GM12878 (cell line): ENCODE measurements around the gene LRRC53. TPM values are rescaled to one million over a fixed set of nuclear protein-coding genes. Genes with fewer than 3 reads are reported as not detected.

Experiments used
- ATAC-seq: fragments of 200-7000 bp; cut with Tn5 transposase; 3 replicates; pipeline ENCODE4 v1.9.1; 2020; ENCODE audit warnings: mild to moderate bottlenecking, moderate library complexity
- BruUV-seq: library from RNA; stranded (reverse); fragments of 400-500 nt; replicated peaks from 2 replicates; lab custom pipeline; 2021; lab: Mats Ljungman, UMichigan
- CTCF ChIA-PET: fragments of 300-600 bp; sonication (Branson Sonifier 250); formaldehyde crosslinking; extraction: SDS; loops from one replicate; lab custom pipeline; 2021; ENCODE audit warnings: inconsistent platforms; lab: Yijun Ruan, JAX
- POLR2A ChIA-PET: fragments of 350-600 bp; formaldehyde crosslinking; extraction: SDS; loops from one replicate; lab custom pipeline; 2021; ENCODE audit warnings: inconsistent platforms; lab: Charles Lee
- RAD21 ChIA-PET: fragments of 300-600 bp; sonication (Branson Sonifier 250); formaldehyde crosslinking; loops from one replicate; lab custom pipeline; 2023; ENCODE audit warnings: antibody characterized with exemption; ENCODE audit not compliant: unreplicated experiment; lab: Charles Lee
- SMC1A ChIA-PET: fragments of 300-600 bp; sonication (Branson Sonifier 250); formaldehyde crosslinking; loops from one replicate; lab custom pipeline; 2023; ENCODE audit not compliant: unreplicated experiment, uncharacterized antibody; lab: Charles Lee
- DNase-seq: peaks from one replicate; pipeline ENCODE4 v3.0.0-alpha.2; 2011; ENCODE audit warnings: low read depth, low spot score
- FAIRE-seq: peaks from 3 replicates; lab custom pipeline; 2011; peaks lifted over from hg19 to GRCh38; lab: Jason Lieb, UNC
- H2AFZ ChIP-seq: 2 replicates; pipeline ENCODE4 v1.6.0; 2011; ENCODE audit warnings: low read depth, low read length, control low read depth; ENCODE audit not compliant: control insufficient read depth
- H3K27ac ChIP-seq: 2 replicates; pipeline ENCODE4 v1.5.1; 2011; ENCODE audit warnings: control low read depth; ENCODE audit not compliant: control insufficient read depth, insufficient read depth
- H3K27me3 ChIP-seq, 2 experiments: replicated peaks in 1 of 2; 2 replicates each; pipeline versions ENCODE4 v1.6.0 to v1.6.1; 2011; ENCODE audit warnings: low read length in 1 of 2; ENCODE audit not compliant: control insufficient read depth in 2 of 2, insufficient read depth in 2 of 2
- H3K36me3 ChIP-seq, 2 experiments: 2 replicates each; pipeline ENCODE4 v1.5.1; 2011; ENCODE audit warnings: low read length in 1 of 2; ENCODE audit not compliant: control insufficient read depth in 2 of 2, insufficient read depth in 2 of 2
- H3K4me1 ChIP-seq: 2 replicates; pipeline ENCODE4 v1.6.1; 2011; ENCODE audit warnings: mild to moderate bottlenecking, low read length, moderate library complexity, mixed read lengths; ENCODE audit not compliant: control insufficient read depth, insufficient read depth
- H3K4me2 ChIP-seq: 2 replicates; pipeline ENCODE4 v1.6.0; 2011; ENCODE audit warnings: control low read depth; ENCODE audit not compliant: control insufficient read depth, insufficient read depth
- H3K4me3 ChIP-seq: fragments of 200-600 bp; sonication (generic); 2 replicates; pipeline ENCODE4 v1.5.1; 2016
- H3K79me2 ChIP-seq: 2 replicates; pipeline ENCODE4 v1.6.0; 2011; ENCODE audit warnings: low read length; ENCODE audit not compliant: control insufficient read depth, insufficient read depth
- H3K9ac ChIP-seq: 2 replicates; pipeline ENCODE4 v1.8.0; 2011; ENCODE audit warnings: low read length, control low read depth, mixed read lengths; ENCODE audit not compliant: control insufficient read depth, insufficient read depth
- H3K9me3 ChIP-seq: replicated peaks from 3 replicates; pipeline ENCODE4 v1.5.1; 2011; ENCODE audit warnings: mild to moderate bottlenecking, low read length; ENCODE audit not compliant: control insufficient read depth, insufficient read depth
- H4K20me1 ChIP-seq: 2 replicates; pipeline ENCODE4 v1.6.0; 2011; ENCODE audit not compliant: control insufficient read depth, insufficient read depth
- BRCA1 ChIP-seq: IDR thresholded peaks from 2 replicates; pipeline ENCODE4 v1.6.1; 2011; ENCODE audit warnings: low read depth, low read length, improper control_type of control experiment
- FOS ChIP-seq: IDR thresholded peaks from 3 replicates; pipeline ENCODE4 v1.6.1; 2011; ENCODE audit warnings: borderline replicate concordance; ENCODE audit not compliant: insufficient read length; ENCODE audit errors: extremely low read depth
- GATAD2B ChIP-seq: fragments of 450-650 bp; conservative IDR thresholded peaks from 2 replicates; pipeline ENCODE4 v1.6.1; 2017; ENCODE audit warnings: low read depth, mild to moderate bottlenecking, moderate library complexity
- JUNB ChIP-seq: IDR thresholded peaks from 2 replicates; pipeline ENCODE4 v1.6.1; 2016; ENCODE audit warnings: antibody characterized with exemption, mild to moderate bottlenecking
- JUND ChIP-seq: IDR thresholded peaks from 2 replicates; pipeline ENCODE4 v1.6.1; 2012; ENCODE audit warnings: low read depth, mild to moderate bottlenecking, low read length, improper control_type of control experiment, moderate library complexity
- KAT2A ChIP-seq: conservative IDR thresholded peaks from 2 replicates; pipeline ENCODE4 v1.6.1; 2011; ENCODE audit warnings: low read depth, low read length; ENCODE audit not compliant: control insufficient read depth
- NRF1 ChIP-seq: conservative IDR thresholded peaks from 2 replicates; pipeline ENCODE4 v1.6.1; 2011; ENCODE audit warnings: mild to moderate bottlenecking, low read depth, low read length, improper control_type of control experiment
- PAX5 ChIP-seq: IDR thresholded peaks from 2 replicates; pipeline ENCODE4 v1.6.1; 2011; ENCODE audit warnings: low read depth, low read length, borderline replicate concordance
- PAX8 ChIP-seq: fragments of 450-650 bp; IDR thresholded peaks from 2 replicates; pipeline ENCODE4 v1.6.1; 2017; ENCODE audit warnings: mild to moderate bottlenecking, moderate library complexity
- RBBP5 ChIP-seq: fragments of 200-600 bp; sonication (generic); conservative IDR thresholded peaks from 2 replicates; pipeline ENCODE4 v1.6.1; 2016
- SUPT20H ChIP-seq: IDR thresholded peaks from 2 replicates; pipeline ENCODE4 v1.6.1; 2011; ENCODE audit warnings: low read depth, mild to moderate bottlenecking, low read length, moderate library complexity, borderline replicate concordance; ENCODE audit not compliant: control insufficient read depth
- ZNF217 ChIP-seq: fragments of 450-650 bp; IDR thresholded peaks from 2 replicates; pipeline ENCODE4 v1.6.1; 2017; ENCODE audit warnings: antibody characterized with exemption, mild to moderate bottlenecking
- ZNF274 ChIP-seq: IDR thresholded peaks from one replicate; pipeline ENCODE4 v1.8.0; 2011; ENCODE audit not compliant: insufficient read length, insufficient read depth
- ZNF384 ChIP-seq: IDR thresholded peaks from 2 replicates; pipeline ENCODE4 v1.6.1; 2012; ENCODE audit warnings: low read depth, mild to moderate bottlenecking, low read length, improper control_type of control experiment, borderline replicate concordance
- WGBS: methylation state at CpG from one replicate; pipeline ENCODE4 v1.1.6; 2016; ENCODE audit warnings: low lambda C conversion rate; ENCODE audit not compliant: insufficient replicate concordance, insufficient coverage; ENCODE audit errors: missing lambda C conversion rate; 5-methylcytosine and 5-hydroxymethylcytosine counted together
- in situ Hi-C: fragments of 300-500 bp; cut with MboI; formaldehyde crosslinking; loops from 9 replicates; pipeline ENCODE4 v1.14.3; 2018; ENCODE audit warnings: mixed read lengths
- intact Hi-C: fragments of 100-400 bp; cut with micrococcal nuclease; formaldehyde crosslinking; loops from one replicate; pipeline ENCODE4 v1.14.2; 2022; ENCODE audit not compliant: unreplicated experiment
- polyA plus RNA-seq, 11 experiments: library from polyadenylated mRNA; depleted of rRNA in 4 of 11; unstranded in 6 of 11; stranded (reverse) in 5 of 11; fragments of >200 nt; fragmentation: Nextera tagmentation in 4 of 11; fragmentation: Illumina TruSeq in 1 of 11; extraction: Ambion mirVana in 4 of 11; extraction: Trizol in 1 of 11; gene quantifications; 1 replicate in 1 of 11; 2 replicates in 10 of 11; pipeline versions ENCODE4 v1.2.1 to v1.2.3, GENCODE V29; 2011 to 2016; ENCODE audit warnings: inconsistent platforms in 2 of 11, missing spikeins in 2 of 11, low read depth in 1 of 11
- total RNA-seq, 4 experiments: library from RNA; depleted of rRNA in 3 of 4; stranded (reverse); fragments of >200 nt in 3 of 4; fragmentation: Illumina TruSeq in 1 of 4; extraction: Trizol in 1 of 4; gene quantifications; 2 replicates each; pipeline versions ENCODE4 v1.2.1 to v1.2.3, GENCODE V29; 2013 to 2021
- TF ChIP-seq, protein P1 (sequence below): fragments of 450-650 bp; IDR thresholded peaks from 2 replicates; pipeline ENCODE4 v1.6.1; 2017; ENCODE audit warnings: mild to moderate bottlenecking, low read depth, inconsistent platforms; ENCODE audit not compliant: poor library complexity, severe bottlenecking
- TF ChIP-seq, protein P2 (sequence below): IDR thresholded peaks from 2 replicates; pipeline ENCODE4 v1.6.1; 2011; ENCODE audit warnings: low read depth, mild to moderate bottlenecking, low read length, moderate library complexity, borderline replicate concordance; ENCODE audit errors: extremely low read depth
- TF ChIP-seq, protein P3 (sequence below): IDR thresholded peaks from 2 replicates; pipeline ENCODE4 v1.6.1; 2011; ENCODE audit warnings: borderline replicate concordance, low read depth, mild to moderate bottlenecking, moderate library complexity, mixed read lengths, low read length; ENCODE audit not compliant: insufficient read depth; ENCODE audit errors: extremely low read length

Gene LRRC53
- total and polyA plus RNA-seq, 10 of the 15 experiments (the other 5 are each of a cell fraction or from before 2014, with no cell fraction given), result not detected

DNA sequence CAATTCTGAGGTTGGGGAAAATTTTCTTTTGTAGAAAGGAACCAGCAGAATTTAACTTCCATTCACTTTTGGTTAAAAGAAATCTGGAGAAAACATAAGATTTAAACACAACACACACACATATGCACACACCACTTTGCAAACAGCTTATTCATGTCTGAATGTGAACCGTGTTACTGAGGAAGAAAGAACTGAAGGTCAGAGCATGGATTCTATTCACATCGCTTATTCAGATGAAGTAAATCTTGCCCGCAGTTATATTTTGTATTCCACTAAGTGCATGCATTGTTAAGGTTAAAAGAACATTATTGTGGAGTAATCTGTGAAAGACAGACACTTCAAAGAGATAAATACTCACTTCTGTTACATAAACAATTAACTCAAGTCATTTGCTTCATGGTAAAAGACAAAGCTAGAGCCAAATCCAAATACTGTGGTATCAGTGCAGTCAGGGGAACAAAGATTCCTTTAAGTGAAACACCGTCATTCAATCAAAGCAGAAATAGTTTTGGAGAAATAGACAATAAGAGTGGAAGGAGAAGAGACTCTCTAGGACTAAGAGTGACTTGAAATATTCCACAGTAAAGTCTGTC lies 82.0 kb downstream of the LRRC53 start (continued):
- TF ChIP-seq, protein P1, sequence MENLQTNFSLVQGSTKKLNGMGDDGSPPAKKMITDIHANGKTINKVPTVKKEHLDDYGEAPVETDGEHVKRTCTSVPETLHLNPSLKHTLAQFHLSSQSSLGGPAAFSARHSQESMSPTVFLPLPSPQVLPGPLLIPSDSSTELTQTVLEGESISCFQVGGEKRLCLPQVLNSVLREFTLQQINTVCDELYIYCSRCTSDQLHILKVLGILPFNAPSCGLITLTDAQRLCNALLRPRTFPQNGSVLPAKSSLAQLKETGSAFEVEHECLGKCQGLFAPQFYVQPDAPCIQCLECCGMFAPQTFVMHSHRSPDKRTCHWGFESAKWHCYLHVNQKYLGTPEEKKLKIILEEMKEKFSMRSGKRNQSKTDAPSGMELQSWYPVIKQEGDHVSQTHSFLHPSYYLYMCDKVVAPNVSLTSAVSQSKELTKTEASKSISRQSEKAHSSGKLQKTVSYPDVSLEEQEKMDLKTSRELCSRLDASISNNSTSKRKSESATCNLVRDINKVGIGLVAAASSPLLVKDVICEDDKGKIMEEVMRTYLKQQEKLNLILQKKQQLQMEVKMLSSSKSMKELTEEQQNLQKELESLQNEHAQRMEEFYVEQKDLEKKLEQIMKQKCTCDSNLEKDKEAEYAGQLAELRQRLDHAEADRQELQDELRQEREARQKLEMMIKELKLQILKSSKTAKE, result no peak

DNA sequence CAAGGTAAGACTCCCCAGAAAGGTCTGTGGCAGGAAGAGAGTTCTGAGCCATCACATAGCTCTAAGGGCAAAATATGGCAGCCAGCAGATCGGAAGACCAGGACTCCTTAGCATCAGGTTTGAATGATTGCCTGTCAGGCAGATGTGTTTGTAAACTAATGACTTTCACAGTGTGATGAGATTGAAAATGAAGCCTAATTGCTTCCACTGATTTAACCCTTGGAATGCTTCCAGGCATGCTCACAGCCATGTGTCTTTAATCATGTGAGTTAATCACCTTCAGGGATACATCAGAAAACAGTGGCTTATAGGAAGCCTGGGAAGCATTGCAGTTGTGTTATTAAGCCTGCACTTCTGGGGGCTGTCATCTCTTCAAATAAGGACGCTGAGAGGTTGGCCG lies 82.8 kb downstream of the LRRC53 start:
- ATAC-seq, result no peak
- in situ Hi-C loops, result no loop called here
- H3K27ac ChIP-seq, result no peak overlapping the region
- TF ChIP-seq JUNB (no peak), FOS (no peak), KAT2A (no peak), ZNF217 (no peak), PAX8 (no peak), NRF1 (no peak), BRCA1 (no peak), SUPT20H (no peak), RBBP5 (no peak), GATAD2B (no peak), ZNF274 (no peak), ZNF384 (no peak), JUND (no peak), PAX5 (no peak)
- TF ChIP-seq, protein P2, sequence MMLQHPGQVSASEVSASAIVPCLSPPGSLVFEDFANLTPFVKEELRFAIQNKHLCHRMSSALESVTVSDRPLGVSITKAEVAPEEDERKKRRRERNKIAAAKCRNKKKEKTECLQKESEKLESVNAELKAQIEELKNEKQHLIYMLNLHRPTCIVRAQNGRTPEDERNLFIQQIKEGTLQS, result no peak
- TF ChIP-seq, protein P3, sequence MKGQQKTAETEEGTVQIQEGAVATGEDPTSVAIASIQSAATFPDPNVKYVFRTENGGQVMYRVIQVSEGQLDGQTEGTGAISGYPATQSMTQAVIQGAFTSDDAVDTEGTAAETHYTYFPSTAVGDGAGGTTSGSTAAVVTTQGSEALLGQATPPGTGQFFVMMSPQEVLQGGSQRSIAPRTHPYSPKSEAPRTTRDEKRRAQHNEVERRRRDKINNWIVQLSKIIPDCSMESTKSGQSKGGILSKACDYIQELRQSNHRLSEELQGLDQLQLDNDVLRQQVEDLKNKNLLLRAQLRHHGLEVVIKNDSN, result no peak

More for the DNA sequence above, 82.8 kb downstream of the LRRC53 start:
- no peaks in the 10 kb centered on the region for H3K4me1 ChIP-seq
- no peak overlapping the region for H3K4me2 ChIP-seq
- no peaks in the 10 kb centered on the region for H3K36me3 ChIP-seq
- ChIA-PET POLR2A (no interaction called here), SMC1A (no interaction called here), CTCF (interaction anchor here (1.5 kb wide), 1 partner anchor 39 kb away, joined by 3 read pairs; no protein-coding TSS in a partner anchor), RAD21 (no interaction called here)
- 1% methylated on average over 3 of the region's 3 CpGs for WGBS
- DNase-seq (no peak), FAIRE-seq (no peak)
- H2AFZ ChIP-seq, result no peak overlapping the region
- intact Hi-C loops, result no loop called here
- H3K9ac ChIP-seq, result no peak overlapping the region
- no peaks in the 10 kb centered on the region for H4K20me1 ChIP-seq
- BruUV-seq, result no TSS peak
- no peaks in the 10 kb centered on the region for H3K27me3 ChIP-seq
- no peaks in the 10 kb centered on the region for H3K79me2 ChIP-seq
- H3K4me3 ChIP-seq, result no peak overlapping the region
- no peaks in the 10 kb centered on the region for H3K9me3 ChIP-seq
